IMR-90 (cell line): ENCODE results near the gene GGACT.

ENCODE experiments used
- CTCF ChIP-seq: conservative IDR thresholded peaks from 2 replicates; pipeline ENCODE4 v1.5.1; 2012; ENCODE audit warnings: mild to moderate bottlenecking, low read depth, low read length, improper control_type of control experiment
- FOS ChIP-seq: fragments of 150-350 bp; IDR thresholded peaks from 2 replicates; pipeline ENCODE4 v1.6.1; 2016; ENCODE audit warnings: low read depth, low read length
- MAFK ChIP-seq: IDR thresholded peaks from 2 replicates; pipeline ENCODE4 v1.6.1; 2012; ENCODE audit warnings: low read depth, low read length, improper control_type of control experiment
- POLR2A ChIP-seq: IDR thresholded peaks from 2 replicates; pipeline ENCODE4 v1.6.1; 2012; ENCODE audit warnings: mild to moderate bottlenecking, low read depth, low read length
- RAD21 ChIP-seq: IDR thresholded peaks from 2 replicates; pipeline ENCODE4 v1.6.1; 2012; ENCODE audit warnings: low read length, improper control_type of control experiment
- RFX5 ChIP-seq: IDR thresholded peaks from 2 replicates; pipeline ENCODE4 v1.8.0; 2012; ENCODE audit warnings: low read depth, mild to moderate bottlenecking, low read length, moderate library complexity
- SMC3 ChIP-seq: fragments of 150-350 bp; IDR thresholded peaks from 2 replicates; pipeline ENCODE4 v1.6.1; 2016; ENCODE audit warnings: low read depth, mild to moderate bottlenecking, antibody characterized with exemption, low read length, moderate library complexity

- TF ChIP-seq CTCF (no peak), FOS (no peak), RFX5 (no peak), SMC3 (no peak), MAFK (no peak), POLR2A (no peak), RAD21 (no peak)
Observed at GRCh38 chr13:100485265-100485664, 103.3 kb downstream of the GGACT start.
